CD4-positive, alpha-beta T cell treated with Interleukin-4 for 4 hours (primary cell): ENCODE data around the gene USP24.

ENCODE experiments used
- DNase-seq: peaks from one replicate; pipeline ENCODE4 v3.0.0-alpha.2; 2020

The USP24 gene

DNA sequence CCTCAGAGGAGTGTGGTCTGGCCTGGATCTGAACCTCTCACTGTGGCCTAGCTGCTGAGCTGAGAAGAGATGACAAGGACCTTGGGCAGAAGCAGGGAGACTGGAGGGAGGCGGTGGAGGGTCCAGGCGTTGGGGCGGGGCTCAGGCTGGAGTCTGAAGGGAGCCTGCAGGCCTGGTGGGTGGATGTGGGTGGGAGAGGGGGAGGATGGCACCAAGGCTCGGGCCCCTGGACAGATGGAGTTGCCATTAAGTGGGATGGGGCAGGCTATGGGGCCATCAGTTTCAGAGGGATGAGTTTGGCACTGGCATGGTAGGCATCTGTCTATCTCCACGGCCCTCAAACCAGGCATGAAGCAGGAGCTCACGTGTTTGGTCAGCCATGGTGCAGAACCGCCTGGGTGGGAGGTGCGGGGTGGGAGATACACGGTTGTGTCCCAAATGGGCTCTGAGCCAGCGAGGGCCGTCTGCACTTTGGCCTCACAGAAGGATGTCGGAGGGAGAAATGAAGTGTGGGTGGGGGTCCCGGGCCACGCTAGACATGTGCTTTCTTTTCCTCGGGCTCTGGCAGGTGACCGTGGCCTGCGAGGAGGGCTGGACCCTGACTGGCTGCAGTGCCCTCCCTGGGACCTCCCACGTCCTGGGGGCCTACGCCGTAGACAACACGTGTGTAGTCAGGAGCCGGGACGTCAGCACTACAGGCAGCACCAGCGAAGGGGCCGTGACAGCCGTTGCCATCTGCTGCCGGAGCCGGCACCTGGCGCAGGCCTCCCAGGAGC, 152.2 kb downstream of the USP24 start:
- no peak for DNase-seq

DNA sequence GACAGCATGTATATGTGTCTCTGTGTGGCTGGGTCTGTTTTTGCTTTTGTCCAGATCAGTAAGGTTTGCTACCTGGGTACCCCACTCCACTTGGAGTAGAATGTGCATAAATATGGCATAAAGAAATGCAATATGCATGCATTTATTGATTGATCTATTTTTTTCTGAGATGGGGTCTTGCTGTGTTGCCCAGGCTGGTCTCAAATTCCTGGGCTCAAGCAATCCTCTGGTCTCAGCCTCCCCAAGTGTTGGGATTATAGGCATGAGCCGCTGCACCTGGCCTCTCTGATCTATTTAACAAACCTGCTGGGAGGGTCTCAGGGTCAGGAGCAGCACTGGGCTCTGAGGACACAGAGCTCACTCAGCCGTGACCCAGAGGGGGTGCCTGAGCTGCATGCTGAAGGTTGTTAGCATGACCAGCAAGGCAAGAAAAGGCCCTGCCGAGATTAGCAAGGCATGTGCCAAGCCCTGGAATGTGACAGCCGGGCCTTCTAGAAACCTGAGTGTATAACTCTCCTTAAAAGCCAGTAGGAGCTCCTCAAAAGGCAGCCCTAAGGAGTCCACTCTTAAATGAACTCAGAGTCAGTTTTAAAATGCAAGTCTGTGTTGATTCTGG, 153.3 kb downstream of the USP24 start:
- no peak for DNase-seq

GRCh38 chr1:55061000-55061705, 154.0 kb downstream of the USP24 start:
- DNase-seq = no peak

- no peak for DNase-seq
These were observed 154.8 kb downstream of the USP24 start for GRCh38 chr1:55060133-55060999.

- no peak for DNase-seq
These were observed 155.6 kb downstream of the USP24 start for GRCh38 chr1:55059302-55060132.

DNA sequence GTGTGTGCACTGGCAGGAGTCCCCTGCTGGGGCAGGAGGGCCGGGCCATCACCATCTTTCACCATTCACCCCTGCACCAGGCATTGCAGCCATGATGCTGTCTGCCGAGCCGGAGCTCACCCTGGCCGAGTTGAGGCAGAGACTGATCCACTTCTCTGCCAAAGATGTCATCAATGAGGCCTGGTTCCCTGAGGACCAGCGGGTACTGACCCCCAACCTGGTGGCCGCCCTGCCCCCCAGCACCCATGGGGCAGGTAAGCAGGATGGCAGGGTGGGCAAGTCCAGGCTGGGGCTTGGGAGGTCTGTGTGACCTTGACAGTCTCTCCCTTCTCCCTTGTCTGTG, 157.2 kb downstream of the USP24 start:
- DNase-seq = no peak

DNA sequence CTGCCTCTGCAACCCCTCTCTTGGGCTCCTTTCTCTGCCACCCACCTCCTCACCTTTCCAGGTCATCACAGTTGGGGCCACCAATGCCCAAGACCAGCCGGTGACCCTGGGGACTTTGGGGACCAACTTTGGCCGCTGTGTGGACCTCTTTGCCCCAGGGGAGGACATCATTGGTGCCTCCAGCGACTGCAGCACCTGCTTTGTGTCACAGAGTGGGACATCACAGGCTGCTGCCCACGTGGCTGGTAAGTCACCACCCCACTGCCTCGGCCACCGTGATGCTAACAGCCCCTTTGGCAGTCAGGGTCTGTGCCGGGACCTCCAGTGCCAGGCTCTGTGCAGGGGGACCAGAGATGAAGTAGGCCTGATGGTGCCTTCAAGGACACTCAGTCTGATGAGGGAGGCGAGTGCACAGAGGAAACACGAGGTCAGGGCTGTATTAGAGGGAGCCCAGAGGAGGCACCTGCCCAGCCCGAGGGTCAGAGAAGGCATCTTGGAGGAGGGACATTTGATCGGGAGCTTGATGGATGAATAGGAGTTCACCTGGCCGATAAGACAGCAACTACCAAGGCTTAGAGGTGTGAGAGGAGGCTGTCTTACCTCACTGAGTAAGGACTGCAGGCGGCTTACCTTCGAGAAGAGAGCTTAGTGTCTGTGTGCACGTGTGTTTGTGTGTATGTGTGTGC, 157.8 kb downstream of the USP24 start:
- no peak for DNase-seq

- DNase-seq = no peak
These were observed 158.6 kb downstream of the USP24 start for GRCh38 chr1:55056632-55056992.

- no peak for DNase-seq
These were observed 159.1 kb downstream of the USP24 start for GRCh38 chr1:55055951-55056631.

- no peak for DNase-seq
These were observed 159.9 kb downstream of the USP24 start for GRCh38 chr1:55055084-55055882.

- no peak for DNase-seq
These were observed 160.8 kb downstream of the USP24 start for GRCh38 chr1:55054396-55054795.

DNA sequence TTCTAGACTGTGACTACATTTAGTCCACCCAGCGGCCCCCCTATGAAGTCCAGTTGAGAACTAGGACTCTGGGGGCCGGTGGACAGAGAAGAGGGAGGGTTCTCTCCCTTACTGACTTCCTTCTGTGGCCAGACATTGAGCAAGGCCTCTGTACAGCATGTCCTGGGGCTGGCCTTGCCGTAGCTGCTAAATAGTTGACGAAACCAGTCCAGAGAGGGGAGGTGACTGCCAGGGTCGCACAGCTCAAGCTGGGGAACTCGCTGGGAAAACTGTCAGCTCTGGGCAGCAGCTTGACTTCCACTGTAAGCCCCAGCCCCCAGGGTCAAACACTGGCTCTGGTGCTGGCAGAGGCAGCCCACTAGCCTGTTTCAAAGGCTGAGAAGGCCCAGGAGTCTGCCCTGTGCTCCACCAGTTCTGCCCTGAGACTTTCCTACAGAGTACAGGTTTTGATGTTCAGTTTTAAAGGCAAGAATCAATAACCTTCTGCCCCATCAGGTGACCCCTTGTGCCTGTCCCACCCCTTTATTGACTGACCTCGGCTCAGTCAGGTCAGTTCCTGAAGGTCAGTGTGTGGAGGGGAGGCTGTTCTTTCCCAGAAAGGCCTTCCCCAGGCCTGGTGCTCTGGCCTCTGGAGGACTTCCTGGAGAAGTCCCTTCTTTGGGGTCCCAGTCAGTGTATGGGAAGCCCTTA, 161.8 kb downstream of the USP24 start:
- no peak for DNase-seq

GRCh38 chr1:55052221-55053142, 162.7 kb downstream of the USP24 start:
- no peak for DNase-seq

DNA sequence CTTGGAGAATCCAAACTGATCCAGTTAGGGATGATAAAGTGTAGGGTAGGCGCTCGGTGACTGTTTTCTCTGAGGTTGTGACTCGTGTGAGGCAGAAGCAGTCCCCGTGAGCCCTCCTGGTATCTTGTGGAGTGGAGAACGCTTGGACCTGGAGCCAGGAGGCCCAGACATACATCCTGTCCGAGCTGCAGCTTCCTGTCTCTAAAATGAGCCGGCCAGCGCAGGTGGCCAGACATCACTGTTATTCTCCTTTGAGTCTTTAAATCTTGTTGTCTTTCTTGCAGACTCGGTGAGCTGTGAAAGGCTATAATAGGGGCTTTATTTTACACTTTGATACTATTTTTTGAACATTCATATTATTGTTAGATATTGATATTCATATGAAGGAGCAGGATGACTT, 163.5 kb downstream of the USP24 start:
- no peak for DNase-seq

DNA sequence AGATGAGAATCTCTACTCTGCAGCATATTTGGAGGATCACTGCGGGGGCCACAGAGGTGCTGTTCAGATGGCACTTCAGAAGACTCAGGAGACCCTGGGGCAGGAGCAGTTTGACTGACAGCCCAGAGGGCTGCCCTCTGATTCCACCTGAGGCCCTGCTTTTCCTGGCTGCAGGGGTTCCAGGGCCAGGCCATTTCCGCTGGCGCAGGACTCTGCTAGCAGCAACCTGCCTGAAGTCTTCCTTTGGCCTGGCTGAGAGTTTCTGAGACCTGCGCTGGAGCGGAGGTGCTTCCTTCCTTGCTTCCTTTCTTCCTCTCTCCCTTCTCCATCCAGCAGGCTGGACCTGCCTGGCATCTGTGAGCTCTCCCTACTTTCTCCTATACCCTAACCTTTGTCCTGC, 164.0 kb downstream of the USP24 start:
- no peak for DNase-seq

- DNase-seq = no peak
These were observed 164.9 kb downstream of the USP24 start for GRCh38 chr1:55050283-55050682.

GRCh38 chr1:55049914-55050278, 165.3 kb downstream of the USP24 start:
- DNase-seq = no peak

DNA sequence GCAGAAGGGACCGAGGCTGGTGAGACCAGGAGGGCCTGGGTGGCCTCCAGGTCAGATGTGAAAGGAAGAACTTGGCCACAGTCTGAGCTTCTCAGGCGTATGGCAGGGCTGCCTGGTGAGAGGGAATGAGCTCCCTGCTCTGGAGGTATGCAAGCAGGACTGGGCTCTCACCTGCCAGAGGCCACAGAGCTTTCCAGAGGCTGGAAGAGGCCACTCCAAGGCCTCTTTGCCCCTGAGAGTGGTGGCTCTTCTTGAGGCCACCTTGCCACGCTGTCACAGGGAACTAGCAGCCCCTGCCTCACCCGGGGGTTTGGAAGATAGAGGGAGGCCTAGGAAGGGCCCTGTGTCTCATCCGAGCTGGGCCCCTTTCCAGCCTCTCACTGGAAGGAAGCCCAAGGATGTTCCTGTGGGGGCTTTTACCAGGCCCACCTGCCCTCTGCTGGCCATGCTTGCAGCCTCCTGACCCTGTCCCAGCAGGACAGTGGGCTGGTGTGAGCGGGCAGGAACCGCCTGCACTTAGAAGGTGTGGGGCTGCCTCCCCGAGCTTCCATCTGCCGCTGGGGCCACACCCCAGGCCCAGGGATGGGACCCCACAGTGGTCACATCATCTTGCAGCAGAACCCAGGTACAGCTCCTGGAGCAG, 165.8 kb downstream of the USP24 start:
- DNase-seq = no peak
